ENCODE data around the gene FGD2. TPM values are rescaled to one million over a fixed set of nuclear protein-coding genes. Genes with fewer than 3 reads are reported as not detected.

The FGD2 gene
- total and polyA plus RNA-seq, 10 of the 15 experiments (the other 5 are each of a cell fraction or from before 2014, with no cell fraction given): 5.2 to 88.1 (median 33.2) TPM

DNA sequence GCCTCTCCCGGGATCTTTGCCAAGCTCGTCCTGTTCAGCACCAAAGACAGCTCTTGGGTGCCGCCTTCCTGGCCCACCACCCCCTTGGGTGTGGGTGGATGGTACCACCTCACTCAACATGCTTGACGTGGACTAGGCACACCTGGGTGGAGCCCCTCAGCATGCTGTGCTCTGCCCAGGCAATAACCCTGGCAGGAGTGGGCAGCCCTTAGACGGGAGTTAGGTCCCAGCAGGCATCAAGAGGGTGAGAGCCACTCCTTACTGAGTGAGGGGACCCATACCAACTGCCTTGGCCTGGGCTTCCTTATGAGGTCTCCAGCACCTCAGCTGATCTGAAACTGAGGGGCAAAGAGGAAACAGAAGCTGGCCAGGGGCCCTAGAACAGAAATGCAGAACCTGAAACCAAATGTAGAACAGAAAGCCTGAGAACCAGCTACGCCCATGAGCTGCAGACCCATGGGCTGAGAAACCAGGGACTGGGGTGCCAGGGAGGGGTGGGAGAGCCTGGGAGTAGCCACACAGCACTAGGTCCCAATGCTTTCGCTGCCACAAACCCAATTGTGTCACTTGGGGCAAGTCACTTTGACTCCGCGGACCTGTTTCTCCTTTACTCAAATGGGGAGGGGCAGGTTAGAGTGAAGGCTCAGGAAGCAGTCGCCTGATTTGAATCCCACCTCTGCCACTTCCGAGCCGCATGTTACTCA is 2.0 kb downstream of the FGD2 start:
- in situ Hi-C loops (cut with MboI): no loop called here
- 0 out of 2 replicates have a peak, but pooled peaks have one; percentile 18 for TF ChIP-seq SMC3 (IDR thresholded peaks at IDR 0.05; ENCODE audit: borderline replicate concordance, low read length)
- peak in 1 of 2 experiments; percentile 45; a peak in 1 of 4 replicates for TF ChIP-seq BHLHE40 (IDR thresholded peaks at IDR 0.05; ENCODE audit: borderline replicate concordance in 1 of 2, low read depth in 2 of 2, low read length in 1 of 2)
- no peak for TF ChIP-seq CEBPZ (IDR thresholded peaks at IDR 0.05; ENCODE audit: low read depth, low read length)
- TF ChIP-seq POLR2AphosphoS5 (IDR thresholded peaks at IDR 0.05; ENCODE audit: low read length): 0 out of 2 replicates have a peak, but pooled peaks have one; percentile 30
- TF ChIP-seq SUZ12 (IDR thresholded peaks at IDR 0.05; ENCODE audit: unreplicated experiment): no peak
- TF ChIP-seq POLR2A (IDR thresholded peaks at IDR 0.05; ENCODE audit: low read depth, low read length): peak; percentile 60; the same call in 1 of the 2 replicates
- no peak for TF ChIP-seq PAX5 (IDR thresholded peaks at IDR 0.05; ENCODE audit: borderline replicate concordance, low read depth, low read length)
- no peak for TF ChIP-seq ASH2L (IDR thresholded peaks at IDR 0.05; ENCODE audit: borderline replicate concordance, low read depth)
- TF ChIP-seq MYC (IDR thresholded peaks at IDR 0.05; ENCODE audit: insufficient read depth, insufficient read length, insufficient replicate concordance, low read length, severe bottlenecking): no peak
- TF ChIP-seq BCLAF1 (IDR thresholded peaks at IDR 0.05): no peak
- TF ChIP-seq RUNX3 (IDR thresholded peaks at IDR 0.05; ENCODE audit: low read length): 0 out of 2 replicates have a peak, but pooled peaks have one; percentile 2
- peak; percentile 83 for TF ChIP-seq REST (IDR thresholded peaks at IDR 0.05; ENCODE audit: low read depth, low read length)

More for the DNA sequence above, 2.0 kb downstream of the FGD2 start:
- peaks cover 40% of the 10 kb centered on the region for H3K79me2 ChIP-seq (ENCODE audit: control insufficient read depth, insufficient read depth, low read length)
- H3K27ac ChIP-seq (ENCODE audit: control insufficient read depth, insufficient read depth): peak overlapping the region; percentile 88
- H3K9me3 ChIP-seq (replicated peaks; ENCODE audit: control insufficient read depth, insufficient read depth, low read length): no peaks in the 10 kb centered on the region
- peaks cover 38% of the 10 kb centered on the region for H3K4me1 ChIP-seq (ENCODE audit: control insufficient read depth, insufficient read depth, low read length)
- H2AFZ ChIP-seq (ENCODE audit: control insufficient read depth, low read depth, low read length): no peak overlapping the region; the same call in 1 of the 2 replicates
- no peak for DNase-seq (ENCODE audit: low read depth, low spot score)
- no peaks in the 10 kb centered on the region for H4K20me1 ChIP-seq (ENCODE audit: control insufficient read depth, insufficient read depth)
- H3K9ac ChIP-seq (ENCODE audit: control insufficient read depth, insufficient read depth, low read length): peak overlapping the region; percentile 91
- peaks cover 12% of the 10 kb centered on the region in 2 experiments; a peak in 3 of 4 replicates for H3K36me3 ChIP-seq (ENCODE audit: control insufficient read depth in 2 of 2, insufficient read depth in 2 of 2, low read length in 1 of 2)
- 2% methylated on average over 12 of the region's 12 CpGs for WGBS (ENCODE audit: insufficient coverage, insufficient replicate concordance, low lambda C conversion rate, missing lambda C conversion rate)
- RAD21 ChIA-PET (ENCODE audit: unreplicated experiment): interaction anchor here (0.8 to 5.1 kb wide), 23 partner anchors 10 to 329 kb away, joined by 3 to 78 read pairs (median 5); partner anchors contain the start of genes C6orf89, CDKN1A, MTCH1 and PIM1
- H3K4me2 ChIP-seq (ENCODE audit: control insufficient read depth, insufficient read depth): peak overlapping the region; percentile 95
- peak overlapping the region; percentile 81 for H3K4me3 ChIP-seq
- peak; percentile 50 for ATAC-seq
- CTCF ChIA-PET: interaction anchor here (0.9 to 7.6 kb wide), 19 partner anchors 12 to 248 kb away, joined by 3 to 109 read pairs (median 8); partner anchors contain the start of genes C6orf89 and MTCH1
- FAIRE-seq: peak; percentile 64
- intact Hi-C loops (cut with micrococcal nuclease; ENCODE audit: unreplicated experiment): loop anchor here (2.0 kb wide), 1 partner anchor 21 kb away; the partner anchor contains the start of gene MTCH1
- POLR2A ChIA-PET: interaction anchor here (1.0 to 6.0 kb wide), 6 partner anchors 8 to 116 kb away, joined by 3 to 74 read pairs (median 6); partner anchors contain the start of gene MTCH1
- BruUV-seq (replicated peaks): no TSS peak
- H3K27me3 ChIP-seq (replicated peaks in 1 of 2; ENCODE audit: control insufficient read depth in 2 of 2, insufficient read depth in 2 of 2, low read length in 1 of 2): no peaks in the 10 kb centered on the region
- SMC1A ChIA-PET (ENCODE audit: uncharacterized antibody, unreplicated experiment): interaction anchor here (0.8 to 4.8 kb wide), 17 partner anchors 10 to 505 kb away, joined by 3 to 58 read pairs (median 4); partner anchors contain the start of genes C6orf89, MTCH1 and PPIL1
